Endothelial cell of umbilical vein (primary cell): ENCODE data around the gene SCGB3A1. TPM values are rescaled to one million over a fixed set of nuclear protein-coding genes. Genes with fewer than 3 reads are reported as not detected.

Experiments
- BruUV-seq: library from RNA; stranded (reverse); fragments of 400-500 nt; replicated peaks from 2 replicates; lab custom pipeline; 2021; lab: Mats Ljungman, UMichigan
- CTCF ChIA-PET: fragments of 300-600, 350-600 bp; sonication (Branson Sonifier 250); formaldehyde crosslinking; loops from one replicate; lab custom pipeline; 2021; ENCODE audit warnings: antibody characterized with exemption, inconsistent platforms; lab: Charles Lee
- POLR2A ChIA-PET: fragments of 300-600, 350-600 bp; sonication (Branson Sonifier 250); formaldehyde crosslinking; loops from one replicate; lab custom pipeline; 2021; ENCODE audit warnings: antibody characterized with exemption, inconsistent platforms; lab: Charles Lee
- DNase-seq: peaks from one replicate; pipeline ENCODE4 v3.0.0-alpha.2; 2011; ENCODE audit warnings: low read depth, low spot score
- FAIRE-seq: peaks from 2 replicates; lab custom pipeline; 2011; peaks lifted over from hg19 to GRCh38; lab: Jason Lieb, UNC
- H2AFZ ChIP-seq: 2 replicates; pipeline ENCODE4 v1.6.0; 2012; ENCODE audit warnings: low read depth, low read length, control low read depth, inconsistent platforms
- H3K27ac ChIP-seq: 2 replicates; pipeline ENCODE4 v1.5.1; 2011; ENCODE audit warnings: low read depth, mild to moderate bottlenecking, control low read depth, low read length, moderate library complexity; ENCODE audit not compliant: insufficient read depth
- H3K27me3 ChIP-seq, 2 experiments: 2 replicates each; pipeline versions ENCODE4 v1.6.0 to v1.6.1; 2011; ENCODE audit warnings: low read length in 2 of 2, mixed read lengths in 1 of 2; ENCODE audit not compliant: control insufficient read depth in 2 of 2, insufficient read depth in 2 of 2
- H3K36me3 ChIP-seq, 2 experiments: 2 replicates in 1 of 2; 3 replicates in 1 of 2; pipeline ENCODE4 v1.5.1; 2011; ENCODE audit warnings: low read length in 2 of 2, mild to moderate bottlenecking in 1 of 2, moderate library complexity in 1 of 2; ENCODE audit not compliant: control insufficient read depth in 2 of 2, insufficient read depth in 2 of 2; ENCODE audit errors: extremely low read depth in 1 of 2
- H3K4me1 ChIP-seq: 3 replicates; pipeline ENCODE4 v1.5.1; 2011; ENCODE audit warnings: mild to moderate bottlenecking, low read length; ENCODE audit not compliant: control insufficient read depth, insufficient read depth; ENCODE audit errors: extremely low read depth
- H3K4me2 ChIP-seq: 2 replicates; pipeline ENCODE4 v1.6.1; 2011; ENCODE audit warnings: low read length, control low read depth, mixed read lengths; ENCODE audit not compliant: insufficient read depth
- H3K4me3 ChIP-seq, 3 experiments: fragments of 200-600 bp in 1 of 3; sonication (generic), shearing (Covaris generic) in 1 of 3; replicated peaks in 1 of 3; 2 replicates each; pipeline ENCODE4 v1.5.1; 2011 to 2016; ENCODE audit warnings: control low read depth in 3 of 3, low read length in 3 of 3, mild to moderate bottlenecking in 2 of 3, inconsistent platforms in 1 of 3, low read depth in 1 of 3, moderate library complexity in 1 of 3; ENCODE audit not compliant: insufficient read depth in 1 of 3
- H3K79me2 ChIP-seq: 2 replicates; pipeline ENCODE4 v1.6.0; 2012; ENCODE audit warnings: low read length, inconsistent platforms; ENCODE audit not compliant: control insufficient read depth, insufficient read depth
- H3K9ac ChIP-seq: replicated peaks from 2 replicates; pipeline ENCODE3; 2011; ENCODE audit warnings: low read length, control low read depth; ENCODE audit not compliant: insufficient read depth; ENCODE audit errors: extremely low read depth
- H3K9me1 ChIP-seq: replicated peaks from 3 replicates; pipeline ENCODE4 v1.6.0; 2011; ENCODE audit warnings: mild to moderate bottlenecking, low read length; ENCODE audit not compliant: control insufficient read depth, insufficient read depth; ENCODE audit errors: extremely low read depth
- H3K9me3 ChIP-seq: replicated peaks from 2 replicates; pipeline ENCODE4 v1.5.1; 2012; ENCODE audit warnings: low read length, inconsistent platforms; ENCODE audit not compliant: control insufficient read depth, insufficient read depth
- H4K20me1 ChIP-seq: replicated peaks from 2 replicates; pipeline ENCODE3; 2011; ENCODE audit warnings: mild to moderate bottlenecking, low read length; ENCODE audit not compliant: control insufficient read depth, insufficient read depth; ENCODE audit errors: extremely low read depth
- EZH2 ChIP-seq: IDR thresholded peaks from 2 replicates; pipeline ENCODE4 v1.6.1; 2012; ENCODE audit warnings: borderline replicate concordance, low read depth, mild to moderate bottlenecking, moderate library complexity, low read length, inconsistent platforms; ENCODE audit not compliant: severe bottlenecking
- FOS ChIP-seq: IDR thresholded peaks from 2 replicates; pipeline ENCODE4 v1.6.1; 2011; ENCODE audit warnings: mild to moderate bottlenecking, low read length, moderate library complexity, borderline replicate concordance; ENCODE audit not compliant: insufficient read depth
- GATA2 ChIP-seq: IDR thresholded peaks from 2 replicates; pipeline ENCODE4 v1.7.0; 2011; ENCODE audit warnings: low read depth, mild to moderate bottlenecking, moderate library complexity, mixed read lengths, low read length; ENCODE audit not compliant: insufficient read length, insufficient read depth
- JUN ChIP-seq: IDR thresholded peaks from 2 replicates; pipeline ENCODE4 v1.6.1; 2011; ENCODE audit warnings: borderline replicate concordance, low read depth; ENCODE audit not compliant: insufficient read length, insufficient read depth
- MYC ChIP-seq: IDR thresholded peaks from one replicate; pipeline ENCODE4 v1.6.1; 2011; ENCODE audit warnings: mild to moderate bottlenecking, low read depth, low read length
- POLR2A ChIP-seq: IDR thresholded peaks from 2 replicates; pipeline ENCODE4 v1.6.1; 2012; ENCODE audit warnings: low read depth, mild to moderate bottlenecking, control low read depth, low read length
- POLR2AphosphoS5 ChIP-seq: IDR thresholded peaks from 2 replicates; pipeline ENCODE4 v1.6.1; 2012; ENCODE audit warnings: low read depth, mild to moderate bottlenecking, control low read depth, low read length, moderate library complexity; ENCODE audit not compliant: insufficient read depth
- dilution Hi-C: fragments of 300-500 bp; cut with MboI; formaldehyde crosslinking; loops from one replicate; pipeline ENCODE4 v1.15.0; 2019; ENCODE audit warnings: low sequenced_read_pairs; ENCODE audit not compliant: extremely low pct_ligation_motif_present
- intact Hi-C: fragments of 100-400 bp; cut with micrococcal nuclease; formaldehyde crosslinking; loops from one replicate; pipeline ENCODE4 v1.10.0; 2022
- polyA plus RNA-seq, 4 experiments: library from polyadenylated mRNA; depleted of rRNA in 3 of 4; stranded (reverse) in 3 of 4; unstranded in 1 of 4; fragments of >200 nt; gene quantifications; 2 replicates each; pipeline versions ENCODE4 v1.2.1 to v1.2.3, GENCODE V29; 2011 to 2012; ENCODE audit warnings: missing spikeins in 1 of 4
- total RNA-seq: library from RNA; stranded (reverse); gene quantifications from 2 replicates; pipeline ENCODE4 v1.2.3, GENCODE V29; 2021
- TF ChIP-seq, protein P1 (sequence below), 2 donors: IDR thresholded peaks; 1 replicate in 1 of 2; 2 replicates in 1 of 2; pipeline ENCODE4 v1.5.1; 2011; ENCODE audit warnings: low read length in 2 of 2, mild to moderate bottlenecking in 2 of 2, moderate library complexity in 2 of 2, control low read depth in 1 of 2, inconsistent platforms in 1 of 2, low read depth in 1 of 2; ENCODE audit not compliant: insufficient read depth in 1 of 2; ENCODE audit errors: extremely low read depth in 1 of 2
- TF ChIP-seq, protein P2 (sequence below): IDR thresholded peaks from 2 replicates; pipeline ENCODE4 v1.6.1; 2011; ENCODE audit not compliant: insufficient read depth, insufficient read length

The SCGB3A1 gene
- total and polyA plus RNA-seq, 2 donors (not counting 3 experiments of a cell fraction or from before 2014, with no cell fraction given): 0.73 TPM; not detected in 1

DNA sequence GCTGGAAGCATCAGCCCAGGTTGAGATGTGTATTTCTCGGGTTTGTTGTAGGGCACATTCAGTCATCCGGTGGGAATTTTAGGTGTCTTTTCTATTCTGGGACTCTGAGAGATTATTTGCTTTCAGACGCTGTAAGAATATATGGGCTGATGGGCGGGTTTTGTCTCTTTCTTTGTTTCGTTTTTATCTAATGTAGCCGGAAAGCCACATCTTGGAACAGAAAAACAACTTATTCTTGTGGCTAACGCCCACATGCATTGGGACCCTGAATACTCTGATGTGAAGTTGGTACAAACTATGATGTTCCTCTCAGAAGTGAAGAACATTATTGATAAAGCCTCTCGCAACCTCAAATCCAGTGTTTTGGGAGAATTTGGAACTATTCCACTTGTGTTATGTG is 22.4 kb downstream of the SCGB3A1 start:
- Histone ChIP-seq H3K4me3 (no peak overlapping the region), H2AFZ (no peak overlapping the region), H3K4me2 (no peak overlapping the region), H3K36me3 (peaks cover 15 to 23% of the 10 kb centered on the region in 2 experiments), H3K27ac (no peak overlapping the region), H3K4me1 (no peaks in the 10 kb centered on the region), H3K9me1 (no peaks in the 10 kb centered on the region), H3K9me3 (no peaks in the 10 kb centered on the region), H3K27me3 (no peaks in the 10 kb centered on the region), H3K9ac (no peak overlapping the region), H4K20me1 (no peaks in the 10 kb centered on the region), H3K79me2 (no peaks in the 10 kb centered on the region)
- DNase-seq (no peak), FAIRE-seq (no peak)
- ChIA-PET POLR2A (no interaction called here), CTCF (interaction anchor here (1.0 kb wide), 1 partner anchor 8 kb away, joined by 3 read pairs; no protein-coding TSS in a partner anchor)
- intact Hi-C loops: no loop called here
- dilution Hi-C loops: no loop called here
- BruUV-seq: no TSS peak
- TF ChIP-seq POLR2AphosphoS5: no peak
- TF ChIP-seq, protein P1, sequence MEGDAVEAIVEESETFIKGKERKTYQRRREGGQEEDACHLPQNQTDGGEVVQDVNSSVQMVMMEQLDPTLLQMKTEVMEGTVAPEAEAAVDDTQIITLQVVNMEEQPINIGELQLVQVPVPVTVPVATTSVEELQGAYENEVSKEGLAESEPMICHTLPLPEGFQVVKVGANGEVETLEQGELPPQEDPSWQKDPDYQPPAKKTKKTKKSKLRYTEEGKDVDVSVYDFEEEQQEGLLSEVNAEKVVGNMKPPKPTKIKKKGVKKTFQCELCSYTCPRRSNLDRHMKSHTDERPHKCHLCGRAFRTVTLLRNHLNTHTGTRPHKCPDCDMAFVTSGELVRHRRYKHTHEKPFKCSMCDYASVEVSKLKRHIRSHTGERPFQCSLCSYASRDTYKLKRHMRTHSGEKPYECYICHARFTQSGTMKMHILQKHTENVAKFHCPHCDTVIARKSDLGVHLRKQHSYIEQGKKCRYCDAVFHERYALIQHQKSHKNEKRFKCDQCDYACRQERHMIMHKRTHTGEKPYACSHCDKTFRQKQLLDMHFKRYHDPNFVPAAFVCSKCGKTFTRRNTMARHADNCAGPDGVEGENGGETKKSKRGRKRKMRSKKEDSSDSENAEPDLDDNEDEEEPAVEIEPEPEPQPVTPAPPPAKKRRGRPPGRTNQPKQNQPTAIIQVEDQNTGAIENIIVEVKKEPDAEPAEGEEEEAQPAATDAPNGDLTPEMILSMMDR (IDR thresholded peaks at IDR 0.05; ENCODE audit: extremely low read depth in 1 of 2, insufficient read depth in 1 of 2, low read depth in 1 of 2, low read length in 2 of 2): no peak
- no peak for TF ChIP-seq FOS
- no peak for TF ChIP-seq JUN
- no peak for TF ChIP-seq POLR2A
- no peak for TF ChIP-seq EZH2
- no peak for TF ChIP-seq GATA2
- TF ChIP-seq, protein P2, sequence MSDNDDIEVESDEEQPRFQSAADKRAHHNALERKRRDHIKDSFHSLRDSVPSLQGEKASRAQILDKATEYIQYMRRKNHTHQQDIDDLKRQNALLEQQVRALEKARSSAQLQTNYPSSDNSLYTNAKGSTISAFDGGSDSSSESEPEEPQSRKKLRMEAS: no peak
- no peak for TF ChIP-seq MYC
